Chondrocyte (in vitro differentiated cells): ENCODE measurements around the gene MBLAC2. TPM values are rescaled to one million over a fixed set of nuclear protein-coding genes. Genes with fewer than 3 reads are reported as not detected.

Experiments
- DNase-seq: peaks from one replicate; pipeline ENCODE4 v3.0.0; 2021; ENCODE audit warnings: mixed read lengths, low spot score
- H3K27ac Mint-ChIP-seq: one replicate; pipeline ENCODE4 v1.8.0; 2021; ENCODE audit warnings: mild to moderate bottlenecking, moderate library complexity, mixed read lengths; ENCODE audit not compliant: unreplicated experiment
- H3K27me3 Mint-ChIP-seq: 2 replicates; pipeline ENCODE4 v1.8.0; 2021; ENCODE audit warnings: low read depth, mixed read lengths
- H3K36me3 Mint-ChIP-seq: 2 replicates; pipeline ENCODE4 v1.8.0; 2021; ENCODE audit warnings: low read depth, mixed read lengths
- H3K4me1 Mint-ChIP-seq: 2 replicates; pipeline ENCODE4 v1.8.0; 2021; ENCODE audit warnings: low read depth, mild to moderate bottlenecking, mixed read lengths
- H3K4me3 Mint-ChIP-seq: one replicate; pipeline ENCODE4 v1.8.0; 2021; ENCODE audit warnings: mild to moderate bottlenecking, moderate library complexity, mixed read lengths; ENCODE audit not compliant: unreplicated experiment
- H3K9me3 Mint-ChIP-seq: 2 replicates; pipeline ENCODE4 v1.8.0; 2021; ENCODE audit warnings: low read depth, mixed read lengths
- CTCF ChIP-seq: fragments of 200-600 bp; sonication (generic); IDR thresholded peaks from 2 replicates; pipeline ENCODE4 v1.5.0; 2021; ENCODE audit warnings: antibody characterized with exemption, mild to moderate bottlenecking, moderate library complexity
- total RNA-seq: library from RNA; stranded (reverse); gene quantifications from 3 replicates; pipeline ENCODE4 v1.2.1, GENCODE V29; 2021

The MBLAC2 gene
- total RNA-seq, 1 donor from 2014 or later: 6.6 TPM

- DNase-seq: no peak
- no peaks in the 10 kb centered on the region for H3K9me3 Mint-ChIP-seq
- H3K4me3 Mint-ChIP-seq: no peak overlapping the region
- H3K36me3 Mint-ChIP-seq: peaks cover under 1% of the 10 kb centered on the region
- no peaks in the 10 kb centered on the region for H3K27me3 Mint-ChIP-seq
- no peak overlapping the region for H3K27ac Mint-ChIP-seq
- TF ChIP-seq CTCF: no peak
- H3K4me1 Mint-ChIP-seq: peaks cover 13% of the 10 kb centered on the region
Observed at GRCh38 chr5:90410178-90410762, 64.3 kb downstream of the MBLAC2 start.

GRCh38 chr5:90409318-90410177 is 65.0 kb downstream of the MBLAC2 start, which contains the start of gene CETN3:
Gene CETN3 (minus strand): TSS chr5:90409756. CDS start chr5:90409661, 95 bp downstream.
- TF ChIP-seq CTCF: peak; percentile 31
- H3K4me3 Mint-ChIP-seq: no peak within 1 kb of the TSS
- peaks cover 2% of the 10 kb centered on the region for H3K36me3 Mint-ChIP-seq
- peaks cover 16% of the 10 kb centered on the region for H3K4me1 Mint-ChIP-seq
- H3K9me3 Mint-ChIP-seq: no peaks in the 10 kb centered on the region
- H3K27ac Mint-ChIP-seq: no peak within 1 kb of the TSS
- H3K27me3 Mint-ChIP-seq: no peaks in the 10 kb centered on the region
- DNase-seq: peak; percentile 96

DNA sequence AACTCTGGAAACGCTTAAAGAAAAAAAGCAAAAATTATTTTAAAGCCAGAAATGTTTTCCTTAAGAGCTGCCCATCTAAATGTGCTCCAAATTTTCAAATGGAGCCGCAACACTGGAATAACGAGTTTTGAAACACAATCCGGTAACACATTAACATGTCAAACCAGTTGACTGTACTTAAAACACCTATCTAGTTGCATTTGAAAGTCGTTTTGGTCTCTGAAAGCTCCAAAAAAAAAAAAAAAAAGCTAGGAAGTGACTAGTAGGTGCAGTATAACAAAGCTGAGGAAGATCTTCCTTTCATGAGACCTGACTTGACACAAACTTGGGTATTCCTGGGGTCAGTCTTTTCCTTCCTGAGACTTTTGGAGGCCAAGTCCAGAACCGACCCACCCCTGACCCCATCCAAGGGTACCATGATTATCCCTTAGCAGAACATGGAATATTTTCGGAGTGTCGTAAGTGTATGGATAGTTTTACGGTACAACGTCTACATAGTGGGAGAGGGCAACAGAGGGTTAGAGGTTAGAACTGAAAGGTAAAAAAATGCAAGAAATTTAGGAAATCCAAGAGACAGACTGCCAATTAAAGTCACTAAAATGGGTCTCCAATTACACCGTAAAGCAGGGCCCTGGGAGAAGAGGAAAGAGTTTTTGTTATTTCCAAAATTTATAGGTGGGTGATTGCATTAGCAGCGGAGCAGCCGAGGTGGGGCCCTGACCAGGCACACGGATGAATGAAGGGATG is 65.8 kb downstream of the MBLAC2 start:
- Mint-ChIP-seq H3K4me3 (no peak overlapping the region), H3K36me3 (peaks cover 2% of the 10 kb centered on the region), H3K9me3 (no peaks in the 10 kb centered on the region), H3K27me3 (no peaks in the 10 kb centered on the region), H3K27ac (no peak overlapping the region), H3K4me1 (peaks cover 16% of the 10 kb centered on the region)
- no peak for DNase-seq
- TF ChIP-seq CTCF: no peak

Other genes with a start within 250 kb of the MBLAC2 start
- gene CETN3, start 65.0 kb downstream of the MBLAC2 start, total RNA-seq: 13.6 to 20.3 TPM (median 13.9 TPM) in 3 replicates
- gene POLR3G, start 93 bp upstream of the MBLAC2 start, total RNA-seq: 1.4 to 1.6 TPM (median 1.5 TPM) in 3 replicates
- gene LYSMD3, start 54.8 kb upstream of the MBLAC2 start, total RNA-seq: 20.9 to 23.9 TPM (median 23.6 TPM) in 3 replicates
- gene ADGRV1, start 84.0 kb upstream of the MBLAC2 start, total RNA-seq: 1.2 to 2.7 TPM (median 1.5 TPM) in 3 replicates